ENCODE measurements around the gene GPR15LG. TPM values are rescaled to one million over a fixed set of nuclear protein-coding genes. Genes with fewer than 3 reads are reported as not detected.

GPR15LG gene
- total and polyA plus RNA-seq, 7 experiments from 2014 or later = not detected

GRCh38 chr10:84234479-84234878 lies 60.9 kb downstream of the GPR15LG start:
- Histone ChIP-seq H3K4me1 (ENCODE audit: control insufficient read depth in 2 of 2, insufficient read depth in 2 of 2, low read length in 2 of 2) (no peaks in the 10 kb centered on the region), H3K4me3 (ENCODE audit: low read length) (no peak overlapping the region), H3K9me3 (ENCODE audit: control insufficient read depth in 2 of 3, low read length in 3 of 3) (no peaks in the 10 kb centered on the region), H3K27me3 (ENCODE audit: control insufficient read depth in 2 of 2, insufficient read depth in 2 of 2, low read length in 2 of 2) (no peaks in the 10 kb centered on the region), H3K36me3 (ENCODE audit: control insufficient read depth in 2 of 3, insufficient read depth in 3 of 3, low read length in 3 of 3) (no peaks in the 10 kb centered on the region), H3K27ac (ENCODE audit: low read depth, low read length) (no peak overlapping the region)
- no peak for DNase-seq
- Mint-ChIP-seq H3K36me3 (no peaks in the 10 kb centered on the region), H3K27me3 (peaks cover 5 to 31% (median 17%) of the 10 kb centered on the region in 5 donors), H3K4me1 (no peaks in the 10 kb centered on the region), H3K27ac (no peak overlapping the region), H3K4me3 (no peak overlapping the region), H3K9me3 (no peaks in the 10 kb centered on the region)
- no peak for ATAC-seq
- ChIA-PET CTCF (no interaction called here), POLR2A (no interaction called here)
- intact Hi-C loops (cut with micrococcal nuclease) = no loop called here

Other genes starting within 250 kb of the GPR15LG start
- gene GHITM, start 34.3 kb upstream of the GPR15LG start, total RNA-seq = 100 to 1,000 TPM in 1 of 5 experiments, 10 to 100 TPM in 4; 61.5 to 115 (median 76.3) TPM
- 100 to 1,000 TPM; 234 to 312 TPM for gene GHITM, start 34.3 kb upstream of the GPR15LG start, polyA plus RNA-seq
- gene CDHR1, start 20.7 kb downstream of the GPR15LG start, total RNA-seq = 1 to 10 TPM in 1 of 5 experiments, under 1 TPM in 3, not detected in 1; 0.15 to 1.6 (median 0.43) TPM
- gene CDHR1, start 20.7 kb downstream of the GPR15LG start, polyA plus RNA-seq = under 1 TPM in 1 of 2 donors, not detected in 1; 0.16 TPM
- gene LRIT2, start 51.7 kb downstream of the GPR15LG start, total RNA-seq = not detected
- not detected for gene LRIT2, start 51.7 kb downstream of the GPR15LG start, polyA plus RNA-seq
- not detected for gene LRIT1, start 67.7 kb downstream of the GPR15LG start, total RNA-seq
- not detected for gene LRIT1, start 67.7 kb downstream of the GPR15LG start, polyA plus RNA-seq
- not detected for gene RGR, start 71.3 kb downstream of the GPR15LG start, total RNA-seq
- gene RGR, start 71.3 kb downstream of the GPR15LG start, polyA plus RNA-seq = not detected
- gene CCSER2, start 154.8 kb downstream of the GPR15LG start, total RNA-seq = 100 to 1,000 TPM in 3 of 5 experiments, 10 to 100 TPM in 2; 91.1 to 133 (median 114) TPM
- 10 to 100 TPM; 59.1 to 85.3 TPM for gene CCSER2, start 154.8 kb downstream of the GPR15LG start, polyA plus RNA-seq

All from naive thymus-derived CD4-positive, alpha-beta T cell (primary cell).